HG02588 (cell line): Measurements from ENCODE around the gene PRRT1.
A peak's percentile ranks its signal among the peaks of the same experiment; 100 is the strongest.

Source experiments
- ATAC-seq: cut with Tn5 transposase; IDR thresholded peaks from one replicate; pipeline ENCODE4 v1.9.1; 2021; ENCODE audit warnings: mild to moderate bottlenecking, moderate library complexity; ENCODE audit not compliant: unreplicated experiment

PRRT1 gene

GRCh38 chr6:32127717-32128592 is 23.8 kb downstream of the PRRT1 start, which contains the start of gene ATF6B:
Gene ATF6B (minus strand): TSS chr6:32128246. CDS start chr6:32128207, 39 bp downstream.
- ATAC-seq: peak; percentile 81

DNA sequence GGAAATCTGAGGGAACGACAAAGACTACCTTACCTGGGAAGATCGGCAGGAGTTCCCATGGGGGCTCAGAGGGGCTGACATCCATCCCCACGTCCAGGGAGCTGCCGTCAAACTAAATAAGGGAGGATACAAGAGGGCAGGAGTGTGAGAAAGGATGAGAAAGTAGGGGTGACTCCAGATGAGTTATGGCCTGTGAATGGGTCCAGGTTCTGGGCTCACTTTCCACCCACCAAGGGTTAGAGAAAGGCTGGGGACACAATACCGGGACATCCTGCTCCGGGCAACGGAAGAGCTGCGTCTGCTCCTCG is 24.4 kb downstream of the PRRT1 start:
- no peak for ATAC-seq

DNA sequence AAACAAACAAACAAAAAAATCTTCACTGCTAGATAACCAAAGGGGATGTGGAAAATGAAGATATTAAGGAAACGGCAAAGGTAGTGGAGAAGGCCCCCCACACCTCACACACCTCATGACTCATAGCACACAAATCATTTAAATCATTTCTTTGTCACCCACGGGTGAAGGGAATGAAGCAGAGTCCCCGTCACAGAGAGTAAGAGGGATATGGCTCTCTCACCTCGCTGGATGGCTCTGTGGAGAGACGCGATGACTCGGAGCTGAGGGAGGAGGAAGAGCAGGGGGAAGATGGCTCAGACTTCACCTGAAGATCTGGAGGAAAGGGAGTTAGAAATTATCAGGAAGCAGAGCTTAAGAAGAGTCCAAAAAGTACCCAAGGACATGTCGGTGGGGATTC is 24.9 kb downstream of the PRRT1 start:
- ATAC-seq: no peak

GRCh38 chr6:32123681-32124080 is 28.1 kb downstream of the PRRT1 start:
- ATAC-seq: no peak

- no peak for ATAC-seq
These were observed 31.1 kb downstream of the PRRT1 start for GRCh38 chr6:32120573-32121059.

- ATAC-seq: no peak
These were observed 32.7 kb downstream of the PRRT1 start for GRCh38 chr6:32118782-32119628.

- ATAC-seq: no peak
These were observed 34.3 kb downstream of the PRRT1 start for GRCh38 chr6:32117461-32117860.

DNA sequence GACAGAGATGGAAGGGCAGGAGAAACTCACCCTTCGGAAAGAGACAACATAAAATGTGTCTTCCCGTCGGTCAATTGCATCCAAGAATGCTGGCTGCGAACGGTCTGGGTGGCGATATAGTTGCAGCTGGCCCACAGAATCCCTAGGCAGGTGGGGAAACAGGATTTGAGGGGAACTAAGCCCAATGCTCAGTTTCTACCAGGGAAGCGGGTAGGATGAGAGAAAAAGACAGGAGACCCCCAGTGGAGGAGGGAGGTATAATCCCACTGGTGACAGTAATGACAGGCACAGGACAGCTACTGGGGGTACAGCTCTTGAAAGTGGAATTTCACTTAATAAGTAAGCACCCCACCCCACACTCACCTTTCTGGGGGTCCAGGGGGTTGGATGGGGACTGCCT is 35.1 kb downstream of the PRRT1 start:
- no peak for ATAC-seq

DNA sequence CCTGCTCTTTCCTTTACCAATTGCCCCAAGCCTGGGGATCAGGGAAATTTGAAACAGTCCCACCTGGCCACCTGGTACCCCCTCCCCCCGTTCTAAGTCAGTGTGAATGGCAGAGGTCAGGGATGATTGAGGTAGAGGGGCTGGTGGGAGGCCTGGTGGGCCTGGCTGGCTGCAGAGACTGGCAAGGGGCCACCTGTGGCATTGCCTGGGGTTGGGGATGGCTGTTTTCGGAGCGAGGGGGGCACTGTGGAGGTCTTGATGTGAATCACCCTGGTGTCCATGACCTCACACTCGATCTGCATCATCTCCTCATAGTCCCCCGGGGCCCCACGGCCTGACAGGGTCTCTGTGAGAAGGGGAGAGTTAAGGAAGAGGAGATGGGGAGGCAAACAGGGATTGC is 36.1 kb downstream of the PRRT1 start:
- ATAC-seq: no peak

DNA sequence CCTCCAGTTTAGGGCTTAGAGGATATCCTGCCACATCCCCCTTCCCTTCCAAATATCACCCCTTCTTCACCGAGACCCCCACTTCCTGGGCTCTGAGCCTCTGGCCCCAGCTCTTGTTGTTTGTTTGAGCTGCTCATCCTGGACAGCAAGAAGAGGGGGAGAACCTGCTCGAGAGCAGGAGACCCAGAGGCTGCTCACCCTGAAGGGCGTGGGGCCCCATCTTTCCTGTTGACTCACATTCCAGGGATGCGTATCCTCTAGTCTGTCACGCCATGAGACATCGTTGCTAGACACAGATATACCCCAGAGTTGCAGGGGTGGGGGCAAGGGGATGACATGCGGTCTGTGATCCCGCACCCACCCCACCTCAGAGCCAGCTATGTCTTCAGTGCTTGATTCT is 36.9 kb downstream of the PRRT1 start:
- no peak for ATAC-seq

- ATAC-seq: no peak
These were observed 38.1 kb downstream of the PRRT1 start for GRCh38 chr6:32113386-32114352.

DNA sequence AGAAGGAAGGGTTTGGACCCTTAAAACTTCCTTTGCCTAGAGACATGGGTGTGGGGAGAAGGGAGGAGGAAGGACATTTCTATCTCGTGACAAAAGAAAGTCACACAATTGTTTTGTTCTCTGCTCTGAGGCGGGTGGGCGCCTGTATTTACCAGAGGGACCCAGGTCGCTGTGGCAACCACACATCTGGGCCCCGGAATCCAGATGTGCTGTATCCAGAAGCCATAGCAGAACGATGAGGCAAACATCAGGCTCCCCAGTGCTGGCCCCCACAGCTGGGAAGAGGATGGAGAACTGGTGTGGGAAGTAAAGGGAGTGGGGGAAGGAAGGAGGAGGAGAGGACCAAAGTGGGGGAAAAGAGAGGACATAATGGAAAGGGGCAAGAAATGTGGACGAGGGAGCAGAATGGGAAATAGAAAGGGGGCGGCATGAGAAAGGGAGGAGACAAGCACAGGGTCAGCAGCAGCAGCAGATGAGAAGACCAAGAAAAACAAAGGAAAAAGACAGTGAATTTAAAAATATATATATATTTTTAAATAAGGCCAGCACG is 39.2 kb downstream of the PRRT1 start:
- no peak for ATAC-seq

DNA sequence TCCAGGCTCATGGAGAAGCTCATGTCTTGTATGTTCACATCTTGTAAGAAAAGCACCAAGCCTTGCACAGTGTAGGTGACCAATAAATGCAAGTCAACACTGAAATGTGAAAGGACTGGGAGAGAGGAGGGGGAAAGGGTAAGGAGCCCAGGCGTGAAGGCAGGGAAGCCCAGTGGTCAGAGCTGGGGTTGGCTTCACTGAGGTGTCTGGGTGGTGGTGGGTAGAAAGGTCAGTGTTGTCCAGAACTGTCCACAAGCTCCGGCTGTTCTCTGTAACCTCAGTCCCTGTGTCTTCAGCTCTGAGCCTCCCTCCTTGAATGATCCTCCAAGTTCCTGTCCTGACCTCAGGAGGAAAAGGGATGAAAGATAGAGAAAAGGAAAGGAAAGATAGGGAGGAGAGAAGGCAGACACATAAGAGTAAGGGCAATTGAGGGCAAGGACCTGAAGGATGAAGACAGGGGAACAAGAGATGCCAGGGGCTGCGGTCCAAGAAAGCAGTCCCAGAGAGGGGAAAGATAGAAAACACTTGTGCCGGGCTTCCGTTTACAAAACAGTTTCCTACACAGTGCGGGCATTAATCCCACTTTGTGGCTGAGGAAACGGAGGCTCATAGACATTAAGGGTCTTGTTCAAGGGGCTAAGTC is 40.2 kb downstream of the PRRT1 start:
- ATAC-seq: no peak

DNA sequence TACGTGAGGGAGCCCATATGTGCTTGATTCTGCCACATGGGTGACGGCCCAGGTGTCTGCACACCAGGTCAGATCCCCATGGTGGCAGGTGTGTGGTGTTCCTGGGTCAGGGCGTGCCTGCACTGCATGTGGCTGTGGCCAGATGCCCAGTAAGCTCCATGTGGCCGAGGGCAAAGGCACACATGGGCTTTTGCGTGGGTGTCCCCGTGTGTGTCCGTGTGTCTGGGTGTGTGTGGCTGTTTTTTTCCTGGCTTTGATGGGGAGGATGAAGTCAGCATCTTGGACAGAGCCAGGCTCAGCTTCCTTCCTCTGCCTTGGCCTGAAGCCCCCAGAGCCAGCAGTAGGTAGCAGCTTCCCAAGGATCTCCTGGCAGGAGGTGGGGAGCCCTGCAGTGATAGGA is 41.1 kb downstream of the PRRT1 start:
- no peak for ATAC-seq

DNA sequence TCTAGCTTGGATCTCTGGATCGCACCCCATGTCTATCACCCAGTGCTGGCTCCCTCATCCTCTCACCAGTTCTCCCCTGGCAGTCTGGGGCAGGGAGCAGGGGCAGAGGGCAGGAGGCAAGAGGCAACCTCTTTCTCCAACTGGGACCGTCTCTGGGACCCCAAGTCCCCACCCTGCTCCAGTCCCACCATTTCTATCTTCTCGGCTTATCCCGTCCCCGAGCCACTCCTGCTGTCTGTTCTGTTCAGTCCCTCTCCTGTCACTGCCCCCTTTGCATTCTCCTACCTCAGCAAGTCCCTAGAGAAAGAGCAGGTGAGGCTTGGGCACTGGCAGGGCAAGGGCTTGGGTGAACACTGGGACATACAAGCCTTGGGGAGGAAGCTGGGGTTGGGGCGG is 42.0 kb downstream of the PRRT1 start:
- ATAC-seq: no peak

DNA sequence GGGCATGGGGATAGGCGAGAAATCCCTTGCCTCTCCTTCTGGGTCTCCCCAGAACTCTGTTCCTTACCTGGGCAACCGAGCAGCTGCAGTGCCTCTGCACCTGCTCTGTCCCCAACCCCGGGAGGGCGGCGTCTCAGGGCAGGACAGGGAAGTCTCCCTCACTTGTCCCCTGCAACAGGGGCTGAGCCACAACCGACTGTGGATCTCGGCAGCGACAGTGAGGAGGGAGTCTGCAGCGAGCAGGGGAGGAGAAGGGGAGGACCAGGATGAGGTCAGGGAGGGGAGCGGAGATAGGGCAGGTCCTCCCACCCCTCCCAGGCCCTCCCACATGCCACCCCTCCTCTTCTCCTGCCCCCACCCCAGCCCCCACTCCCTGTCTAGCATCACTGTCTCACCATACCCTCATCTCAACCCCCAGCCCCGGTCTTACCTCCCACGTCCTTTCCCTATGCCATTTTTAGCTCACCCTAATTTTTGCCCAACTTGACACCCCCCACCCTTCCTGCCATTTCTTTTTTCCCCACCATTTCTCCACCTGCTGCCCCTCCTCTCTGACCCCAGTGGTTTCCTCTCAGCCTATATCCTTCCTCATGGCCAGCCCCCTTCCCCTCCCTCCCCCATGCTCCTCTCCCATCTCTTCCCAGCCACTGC is 42.5 kb downstream of the PRRT1 start, which contains the start of gene TNXB:
Gene TNXB, minus strand, starts transcription at position 225 of the 651 bp plus-strand sequence. CDS start 11,140 bp downstream, outside the sequence.
- ATAC-seq: no peak

DNA sequence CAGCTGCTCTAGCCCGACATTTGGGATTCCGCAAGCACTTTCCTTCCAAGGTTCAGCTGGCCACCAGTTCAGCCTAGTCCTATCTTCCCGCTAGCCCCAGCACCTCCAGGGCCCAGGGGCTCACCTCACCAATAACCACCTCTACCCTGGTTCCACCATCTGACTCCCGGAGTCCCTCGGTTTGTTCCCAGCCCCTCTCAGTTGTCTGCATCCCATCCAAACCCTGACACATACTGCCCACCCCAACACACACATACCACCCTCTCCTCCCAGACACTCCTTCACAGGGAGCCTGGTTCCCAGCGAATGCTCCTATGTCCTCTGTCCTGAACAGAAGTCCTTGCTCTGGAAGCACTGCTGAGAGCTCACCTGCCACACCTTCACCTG is 43.0 kb downstream of the PRRT1 start:
- ATAC-seq: no peak

DNA sequence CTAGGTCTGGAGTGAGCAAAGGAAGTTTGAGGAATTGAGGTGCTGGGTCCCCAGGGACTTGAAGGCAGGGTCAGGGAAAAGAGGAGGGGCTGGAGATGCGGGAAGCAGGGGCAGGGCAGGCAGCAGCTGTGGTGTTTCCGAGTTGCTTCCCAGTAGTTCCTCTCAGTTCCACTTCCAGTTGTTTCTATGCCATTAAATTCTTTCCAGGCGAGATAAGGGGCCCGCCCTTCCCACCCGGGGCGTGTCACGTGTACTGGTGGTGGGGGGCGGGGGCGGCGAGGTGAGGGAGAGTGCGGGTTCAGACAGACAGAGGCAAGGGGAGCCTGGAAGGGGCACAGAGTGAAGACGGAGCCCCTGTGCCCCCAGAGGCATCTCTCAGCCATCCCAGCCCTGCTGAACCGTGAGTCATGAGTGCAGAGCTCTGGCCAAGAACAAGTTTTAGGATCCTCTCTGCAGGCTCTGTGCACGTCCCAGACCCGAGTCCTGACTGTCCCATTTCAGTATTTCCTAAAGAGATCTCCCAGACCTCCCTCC is 43.6 kb downstream of the PRRT1 start:
- ATAC-seq: no peak

GRCh38 chr6:32107406-32107805 is 44.3 kb downstream of the PRRT1 start:
- ATAC-seq: no peak
